Stimulated activated CD8-positive, alpha-beta memory T cell treated with anti-CD3 and anti-CD28 coated beads, Interleukin-15, amount 100 ng/mL, for 24 hours (primary cell): ENCODE results near the gene LSAMP.
"Not testable (repeated sequence)": the region's sequence is repeated elsewhere in the genome, so short reads cannot be mapped to it uniquely, and the experiment has no call there.

Source experiments
- DNase-seq: peaks from one replicate; pipeline ENCODE4 v3.0.0-alpha.2; 2020; ENCODE audit warnings: low read depth

Gene LSAMP

GRCh38 chr3:116238846-116239565 is 206.3 kb downstream of the LSAMP start:
- DNase-seq = no peak

GRCh38 chr3:116233711-116234357 is 211.5 kb downstream of the LSAMP start:
- DNase-seq = no peak

GRCh38 chr3:116230431-116231020 is 214.8 kb downstream of the LSAMP start:
- DNase-seq = no peak

- DNase-seq = no peak
These were observed 219.0 kb downstream of the LSAMP start for GRCh38 chr3:116226266-116226665.

- DNase-seq = no peak
These were observed 228.5 kb downstream of the LSAMP start for GRCh38 chr3:116216761-116217160.

GRCh38 chr3:116211901-116212300 is 233.4 kb downstream of the LSAMP start:
- DNase-seq = no peak

GRCh38 chr3:116208830-116209229 is 236.5 kb downstream of the LSAMP start:
- DNase-seq = not testable (repeated sequence)

GRCh38 chr3:116200956-116201690 is 244.2 kb downstream of the LSAMP start:
- no peak for DNase-seq

- no peak for DNase-seq
These were observed 246.2 kb downstream of the LSAMP start for GRCh38 chr3:116199063-116199462.

GRCh38 chr3:116198087-116198486 is 247.2 kb downstream of the LSAMP start:
- DNase-seq = no peak

GRCh38 chr3:116192464-116192863 is 252.8 kb downstream of the LSAMP start:
- DNase-seq = no peak

- no peak for DNase-seq
These were observed 253.9 kb downstream of the LSAMP start for GRCh38 chr3:116191409-116191808.

GRCh38 chr3:116190095-116190494 is 255.2 kb downstream of the LSAMP start:
- no peak for DNase-seq

- no peak for DNase-seq
These were observed 257.0 kb downstream of the LSAMP start for GRCh38 chr3:116188231-116188785.

- DNase-seq = no peak
These were observed 259.2 kb downstream of the LSAMP start for GRCh38 chr3:116186049-116186448.

- DNase-seq = no peak
These were observed 264.1 kb downstream of the LSAMP start for GRCh38 chr3:116181159-116181558.

GRCh38 chr3:116179091-116179490 is 266.2 kb downstream of the LSAMP start:
- no peak for DNase-seq

- DNase-seq = no peak
These were observed 268.2 kb downstream of the LSAMP start for GRCh38 chr3:116176974-116177555.

GRCh38 chr3:116166121-116166520 is 279.2 kb downstream of the LSAMP start:
- no peak for DNase-seq

GRCh38 chr3:116165641-116166040 is 279.6 kb downstream of the LSAMP start:
- DNase-seq = no peak

GRCh38 chr3:116165135-116165534 is 280.2 kb downstream of the LSAMP start:
- no peak for DNase-seq

- no peak for DNase-seq
These were observed 281.2 kb downstream of the LSAMP start for GRCh38 chr3:116164039-116164438.
